ENCODE measurements around the gene TAF6.
"Not testable (repeated sequence)": the region's sequence is repeated elsewhere in the genome, so short reads cannot be mapped to it uniquely, and the experiment has no call there.

TAF6 gene

DNA sequence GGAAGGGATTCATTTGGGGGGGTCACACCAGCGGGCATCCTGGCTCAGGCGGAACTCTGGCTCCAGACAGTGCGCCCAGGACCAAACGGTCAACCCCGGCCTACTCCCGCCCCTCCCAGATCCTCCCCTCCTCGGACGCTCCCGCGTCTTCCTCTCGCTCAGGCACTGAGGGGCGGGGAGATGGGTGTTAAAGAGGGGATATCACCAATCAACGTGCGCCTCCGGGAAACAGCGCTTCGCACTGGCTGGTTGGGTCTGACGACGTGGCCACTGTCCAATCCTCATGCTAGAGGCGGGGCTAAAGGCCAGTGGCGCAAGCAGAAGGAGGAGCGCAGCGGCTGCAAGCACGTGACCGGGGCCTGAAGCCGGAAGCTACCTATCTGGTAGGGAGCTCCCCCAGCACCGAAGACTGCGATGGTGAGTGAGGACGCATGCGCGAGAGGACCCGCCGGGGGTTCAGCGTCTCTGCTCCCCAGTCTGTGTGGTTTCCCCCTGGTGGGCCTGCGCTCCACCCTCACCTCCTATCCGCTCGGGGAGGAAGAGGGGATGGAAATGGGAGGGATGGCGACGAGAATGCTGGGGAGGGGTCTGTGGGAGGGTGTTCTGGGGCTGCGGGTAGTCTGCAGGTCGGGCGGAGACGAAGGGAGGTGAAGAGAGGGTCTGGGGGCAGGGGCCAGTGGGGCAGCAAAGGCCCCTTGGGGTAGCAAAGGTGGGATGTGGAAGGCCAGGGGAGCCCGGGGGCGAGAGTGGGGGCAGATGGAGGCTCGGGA is 29.6 kb upstream of the TAF6 start, which contains the start of gene LAMTOR4:
Gene LAMTOR4, plus strand, starts transcription at position 360 of the 770 bp plus-strand sequence. Its CDS starts 55 bp downstream, at position 415.
- Histone ChIP-seq H3K4me2 (ENCODE audit: low read depth, low read length, poor library complexity, severe bottlenecking) (peak within 1 kb of the TSS; percentile 86), H3K9ac (ENCODE audit: low read length) (peak within 1 kb of the TSS; percentile 95), H3K9me3 (ENCODE audit: insufficient read depth, low read length) (no peaks in the 10 kb centered on the region), H3K27me3 (ENCODE audit: low read length) (no peaks in the 10 kb centered on the region), H3F3A (ENCODE audit: insufficient read depth) (peaks cover 30% of the 10 kb centered on the region), H3K9me2 (replicated peaks; ENCODE audit: insufficient read depth, low read length) (no peaks in the 10 kb centered on the region), H4K20me1 (ENCODE audit: low read depth, low read length) (no peaks in the 10 kb centered on the region), H2AFZ (ENCODE audit: low read depth, low read length, severe bottlenecking) (peak within 1 kb of the TSS; percentile 72), H3K4me3 (ENCODE audit: insufficient read depth, low read length, poor library complexity, severe bottlenecking) (peak within 1 kb of the TSS; percentile 84), H3K36me3 (ENCODE audit: low read length) (no peaks in the 10 kb centered on the region), H3K27ac (ENCODE audit: low read depth, low read length) (peak within 1 kb of the TSS; percentile 78), H3K79me2 (ENCODE audit: insufficient read depth, low read length) (peaks cover 21% of the 10 kb centered on the region)
- TF ChIP-seq EZH2phosphoT487 (conservative IDR thresholded peaks at IDR 0.05; ENCODE audit: low read length): no peak
- TF ChIP-seq, protein P1, sequence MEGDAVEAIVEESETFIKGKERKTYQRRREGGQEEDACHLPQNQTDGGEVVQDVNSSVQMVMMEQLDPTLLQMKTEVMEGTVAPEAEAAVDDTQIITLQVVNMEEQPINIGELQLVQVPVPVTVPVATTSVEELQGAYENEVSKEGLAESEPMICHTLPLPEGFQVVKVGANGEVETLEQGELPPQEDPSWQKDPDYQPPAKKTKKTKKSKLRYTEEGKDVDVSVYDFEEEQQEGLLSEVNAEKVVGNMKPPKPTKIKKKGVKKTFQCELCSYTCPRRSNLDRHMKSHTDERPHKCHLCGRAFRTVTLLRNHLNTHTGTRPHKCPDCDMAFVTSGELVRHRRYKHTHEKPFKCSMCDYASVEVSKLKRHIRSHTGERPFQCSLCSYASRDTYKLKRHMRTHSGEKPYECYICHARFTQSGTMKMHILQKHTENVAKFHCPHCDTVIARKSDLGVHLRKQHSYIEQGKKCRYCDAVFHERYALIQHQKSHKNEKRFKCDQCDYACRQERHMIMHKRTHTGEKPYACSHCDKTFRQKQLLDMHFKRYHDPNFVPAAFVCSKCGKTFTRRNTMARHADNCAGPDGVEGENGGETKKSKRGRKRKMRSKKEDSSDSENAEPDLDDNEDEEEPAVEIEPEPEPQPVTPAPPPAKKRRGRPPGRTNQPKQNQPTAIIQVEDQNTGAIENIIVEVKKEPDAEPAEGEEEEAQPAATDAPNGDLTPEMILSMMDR (IDR thresholded peaks at IDR 0.05; ENCODE audit: insufficient read depth, low read length, poor library complexity, severe bottlenecking): peak; percentile 10

- peaks cover 24% of the 10 kb centered on the region for H3F3A ChIP-seq (ENCODE audit: insufficient read depth)
- H3K4me2 ChIP-seq (ENCODE audit: low read depth, low read length, poor library complexity, severe bottlenecking): peak overlapping the region; percentile 71
- no peak for TF ChIP-seq EZH2phosphoT487 (conservative IDR thresholded peaks at IDR 0.05; ENCODE audit: low read length)
- TF ChIP-seq, protein P1 (IDR thresholded peaks at IDR 0.05; ENCODE audit: insufficient read depth, low read length, poor library complexity, severe bottlenecking): no peak
- peaks cover 21% of the 10 kb centered on the region for H3K79me2 ChIP-seq (ENCODE audit: insufficient read depth, low read length)
- H3K9me3 ChIP-seq (ENCODE audit: insufficient read depth, low read length): no peaks in the 10 kb centered on the region
- H3K27ac ChIP-seq (ENCODE audit: low read depth, low read length): peak overlapping the region; percentile 57
- H3K27me3 ChIP-seq (ENCODE audit: low read length): no peaks in the 10 kb centered on the region
- no peaks in the 10 kb centered on the region for H3K9me2 ChIP-seq (replicated peaks; ENCODE audit: insufficient read depth, low read length)
- H3K36me3 ChIP-seq (ENCODE audit: low read length): no peaks in the 10 kb centered on the region
- H2AFZ ChIP-seq (ENCODE audit: low read depth, low read length, severe bottlenecking): peak overlapping the region; percentile 72
- no peaks in the 10 kb centered on the region for H4K20me1 ChIP-seq (ENCODE audit: low read depth, low read length)
- H3K4me3 ChIP-seq (ENCODE audit: insufficient read depth, low read length, poor library complexity, severe bottlenecking): peak overlapping the region; percentile 50
- peak overlapping the region; percentile 61 for H3K9ac ChIP-seq (ENCODE audit: low read length)
These were observed 29.0 kb upstream of the TAF6 start for GRCh38 chr7:100148225-100148558.

DNA sequence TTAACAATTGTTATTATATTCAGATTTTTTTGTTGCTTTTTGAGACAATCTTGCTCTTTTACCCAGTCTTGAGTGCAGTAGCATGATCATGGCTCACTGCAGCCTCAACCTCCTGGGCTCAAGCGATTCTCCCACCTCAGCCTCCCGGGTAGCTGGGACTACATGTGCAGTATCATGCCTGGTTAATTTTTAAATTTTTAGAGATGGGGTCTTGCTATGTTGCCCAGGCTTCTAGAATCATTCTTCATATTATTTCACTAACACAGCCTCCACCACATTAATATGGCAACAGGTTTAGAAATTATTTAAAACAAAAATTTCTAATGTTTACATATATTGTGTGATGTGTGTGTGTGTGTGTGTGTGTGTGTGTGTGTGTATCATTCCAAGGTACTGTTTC is 28.1 kb upstream of the TAF6 start:
- Histone ChIP-seq H3K36me3 (ENCODE audit: low read length) (no peaks in the 10 kb centered on the region), H3K27me3 (ENCODE audit: low read length) (no peaks in the 10 kb centered on the region), H3K4me2 (ENCODE audit: low read depth, low read length, poor library complexity, severe bottlenecking) (no peak overlapping the region), H4K20me1 (ENCODE audit: low read depth, low read length) (no peaks in the 10 kb centered on the region), H3K79me2 (ENCODE audit: insufficient read depth, low read length) (peaks cover 21% of the 10 kb centered on the region), H3K4me3 (ENCODE audit: insufficient read depth, low read length, poor library complexity, severe bottlenecking) (no peak overlapping the region), H3K9ac (ENCODE audit: low read length) (no peak overlapping the region), H3F3A (ENCODE audit: insufficient read depth) (peaks cover 16% of the 10 kb centered on the region), H3K9me2 (replicated peaks; ENCODE audit: insufficient read depth, low read length) (no peaks in the 10 kb centered on the region), H2AFZ (ENCODE audit: low read depth, low read length, severe bottlenecking) (no peak overlapping the region), H3K9me3 (ENCODE audit: insufficient read depth, low read length) (no peaks in the 10 kb centered on the region), H3K27ac (ENCODE audit: low read depth, low read length) (no peak overlapping the region)
- TF ChIP-seq, protein P1 (IDR thresholded peaks at IDR 0.05; ENCODE audit: insufficient read depth, low read length, poor library complexity, severe bottlenecking): no peak
- no peak for TF ChIP-seq EZH2phosphoT487 (conservative IDR thresholded peaks at IDR 0.05; ENCODE audit: low read length)

DNA sequence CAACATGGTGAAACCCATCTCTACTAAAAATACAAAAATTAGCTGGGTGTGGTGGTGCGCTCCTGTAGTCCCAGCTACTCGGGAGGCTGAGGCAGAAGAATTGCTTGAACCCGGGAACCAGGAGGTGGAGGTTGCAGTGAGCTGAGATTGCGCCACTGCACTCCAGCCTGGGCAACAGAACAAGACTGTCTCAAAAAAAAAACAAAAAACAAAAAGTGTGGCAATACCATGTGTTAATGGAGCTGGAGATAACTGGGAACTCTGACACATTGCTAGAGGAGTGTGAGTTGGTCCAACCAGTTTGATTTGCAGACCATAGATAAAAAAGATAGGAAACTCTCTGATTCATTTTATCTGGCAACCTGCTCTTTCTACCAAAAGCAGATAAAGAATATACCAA is 27.2 kb upstream of the TAF6 start:
- not testable (repeated sequence) for H3K27me3 ChIP-seq (ENCODE audit: low read length); H2AFZ ChIP-seq (ENCODE audit: low read depth, low read length, severe bottlenecking); H3K9ac ChIP-seq (ENCODE audit: low read length); H3K27ac ChIP-seq (ENCODE audit: low read depth, low read length); H3K4me2 ChIP-seq (ENCODE audit: low read depth, low read length, poor library complexity, severe bottlenecking); H3F3A ChIP-seq (ENCODE audit: insufficient read depth); H3K9me3 ChIP-seq (ENCODE audit: insufficient read depth, low read length); H3K9me2 ChIP-seq (replicated peaks; ENCODE audit: insufficient read depth, low read length); H3K4me3 ChIP-seq (ENCODE audit: insufficient read depth, low read length, poor library complexity, severe bottlenecking); H3K36me3 ChIP-seq (ENCODE audit: low read length); H4K20me1 ChIP-seq (ENCODE audit: low read depth, low read length)
- H3K79me2 ChIP-seq (ENCODE audit: insufficient read depth, low read length): peaks cover 21% of the 10 kb centered on the region
